Activated CD8-positive, alpha-beta T cell treated with anti-CD3 and anti-CD28 coated beads for 36 hours (primary cell): ENCODE data around the gene PSMA4. TPM values are rescaled to one million over a fixed set of nuclear protein-coding genes. Genes with fewer than 3 reads are reported as not detected.
A peak's percentile ranks its signal among the peaks of the same experiment; 100 is the strongest.

ENCODE experiments used
- ATAC-seq: fragments of 200-7000 bp; cut with Tn5 transposase; one replicate; pipeline ENCODE4 v1.10.0; 2021; ENCODE audit warnings: mild to moderate bottlenecking, moderate library complexity
- CTCF ChIA-PET: fragments of 350-600 bp; sonication (Branson Sonifier 250); formaldehyde crosslinking; loops from one replicate; lab custom pipeline; 2021; ENCODE audit warnings: antibody characterized with exemption; lab: Charles Lee
- POLR2A ChIA-PET: fragments of 350-600 bp; sonication (Branson Sonifier 250); formaldehyde crosslinking; loops from one replicate; lab custom pipeline; 2021; ENCODE audit warnings: antibody characterized with exemption; lab: Charles Lee
- DNase-seq: peaks from one replicate; pipeline ENCODE4 v3.0.0-alpha.2; 2020
- H3K27ac Mint-ChIP-seq: one replicate; pipeline ENCODE4 v1.8.0; 2021; ENCODE audit warnings: mild to moderate bottlenecking, mixed read lengths
- H3K27me3 Mint-ChIP-seq: one replicate; pipeline ENCODE4 v1.8.0; 2021; ENCODE audit warnings: mixed read lengths
- H3K36me3 Mint-ChIP-seq: one replicate; pipeline ENCODE4 v1.8.0; 2021; ENCODE audit warnings: low read depth, mixed read lengths
- H3K4me1 Mint-ChIP-seq: one replicate; pipeline ENCODE4 v1.8.0; 2021; ENCODE audit warnings: low read depth, mixed read lengths
- H3K4me3 Mint-ChIP-seq: one replicate; pipeline ENCODE4 v1.8.0; 2021; ENCODE audit warnings: mild to moderate bottlenecking, moderate library complexity, mixed read lengths
- H3K9me3 Mint-ChIP-seq: one replicate; pipeline ENCODE4 v1.8.0; 2021; ENCODE audit warnings: mixed read lengths
- intact Hi-C: fragments of 100-400 bp; cut with micrococcal nuclease; formaldehyde crosslinking; loops from one replicate; pipeline ENCODE4 v1.10.0; 2022
- total RNA-seq, 2 experiments: library from RNA; stranded (reverse); gene quantifications; one replicate each; pipeline ENCODE4 v1.2.3, GENCODE V29; 2021
- TF ChIP-seq, protein P1 (sequence below): fragments of 200-600 bp; IDR thresholded peaks from one replicate; pipeline ENCODE4 v1.8.0; 2022; ENCODE audit warnings: antibody characterized with exemption, mild to moderate bottlenecking

Gene PSMA4
- total RNA-seq, 2 experiments from 2014 or later, result 256 to 257 TPM

DNA sequence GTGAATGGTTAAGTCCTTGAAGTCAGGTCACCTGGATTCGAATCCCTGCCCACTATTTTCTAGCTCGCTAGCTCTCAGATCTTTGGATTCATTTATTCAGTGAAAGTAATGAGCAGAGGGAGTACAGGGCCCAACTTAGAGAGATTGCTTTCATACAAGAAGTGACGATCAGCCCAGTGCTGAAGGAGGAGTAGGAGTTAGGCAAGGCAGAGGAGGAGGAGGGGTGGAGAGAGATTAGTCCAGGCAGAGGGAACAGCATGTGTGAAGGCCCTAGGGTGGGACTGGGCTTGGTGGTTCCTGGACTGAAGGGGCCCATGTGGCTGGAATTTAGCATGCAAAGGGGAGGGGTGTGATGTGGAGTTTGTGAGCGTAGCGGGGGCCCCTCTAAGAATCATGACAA lies 21.2 kb downstream of the PSMA4 start:
- H3K27me3 Mint-ChIP-seq, result peaks cover 20% of the 10 kb centered on the region
- no peak overlapping the region for H3K4me3 Mint-ChIP-seq
- H3K36me3 Mint-ChIP-seq, result no peaks in the 10 kb centered on the region
- H3K9me3 Mint-ChIP-seq, result no peaks in the 10 kb centered on the region
- ChIA-PET POLR2A (no interaction called here), CTCF (no interaction called here)
- intact Hi-C loops, result no loop called here
- no peak overlapping the region for H3K27ac Mint-ChIP-seq
- TF ChIP-seq, protein P1, sequence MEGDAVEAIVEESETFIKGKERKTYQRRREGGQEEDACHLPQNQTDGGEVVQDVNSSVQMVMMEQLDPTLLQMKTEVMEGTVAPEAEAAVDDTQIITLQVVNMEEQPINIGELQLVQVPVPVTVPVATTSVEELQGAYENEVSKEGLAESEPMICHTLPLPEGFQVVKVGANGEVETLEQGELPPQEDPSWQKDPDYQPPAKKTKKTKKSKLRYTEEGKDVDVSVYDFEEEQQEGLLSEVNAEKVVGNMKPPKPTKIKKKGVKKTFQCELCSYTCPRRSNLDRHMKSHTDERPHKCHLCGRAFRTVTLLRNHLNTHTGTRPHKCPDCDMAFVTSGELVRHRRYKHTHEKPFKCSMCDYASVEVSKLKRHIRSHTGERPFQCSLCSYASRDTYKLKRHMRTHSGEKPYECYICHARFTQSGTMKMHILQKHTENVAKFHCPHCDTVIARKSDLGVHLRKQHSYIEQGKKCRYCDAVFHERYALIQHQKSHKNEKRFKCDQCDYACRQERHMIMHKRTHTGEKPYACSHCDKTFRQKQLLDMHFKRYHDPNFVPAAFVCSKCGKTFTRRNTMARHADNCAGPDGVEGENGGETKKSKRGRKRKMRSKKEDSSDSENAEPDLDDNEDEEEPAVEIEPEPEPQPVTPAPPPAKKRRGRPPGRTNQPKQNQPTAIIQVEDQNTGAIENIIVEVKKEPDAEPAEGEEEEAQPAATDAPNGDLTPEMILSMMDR, result no peak
- peaks cover 14% of the 10 kb centered on the region for H3K4me1 Mint-ChIP-seq
- ATAC-seq (no peak), DNase-seq (no peak)

DNA sequence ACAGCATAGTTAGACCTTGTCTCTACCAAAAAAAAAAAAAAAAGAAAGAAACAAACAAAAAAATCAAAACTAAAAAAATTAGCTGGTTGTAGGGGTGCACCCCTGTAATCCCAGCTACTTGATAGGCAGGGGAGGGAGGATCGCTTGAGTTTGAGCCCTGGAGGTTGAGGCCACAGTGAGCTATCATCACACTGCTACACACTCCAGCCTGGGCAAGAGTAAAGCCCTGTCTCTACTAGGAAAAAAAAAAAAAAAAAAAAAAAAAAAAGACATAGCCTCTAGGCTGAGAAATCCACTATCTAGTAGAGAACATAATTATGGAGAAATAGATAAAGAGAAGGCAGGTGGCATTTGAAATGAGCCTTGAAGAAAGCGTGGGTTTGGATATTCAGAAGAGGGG lies 22.8 kb downstream of the PSMA4 start:
- Mint-ChIP-seq H3K4me3 (no peak overlapping the region), H3K4me1 (peaks cover 21% of the 10 kb centered on the region), H3K9me3 (no peaks in the 10 kb centered on the region), H3K27me3 (peaks cover 29% of the 10 kb centered on the region), H3K27ac (no peak overlapping the region), H3K36me3 (no peaks in the 10 kb centered on the region)
- intact Hi-C loops, result no loop called here
- DNase-seq (no peak), ATAC-seq (no peak)
- CTCF ChIA-PET, result interaction anchor here (1.3 kb wide), 1 partner anchor 254 kb away, joined by 4 read pairs; no protein-coding TSS in a partner anchor
- TF ChIP-seq, protein P1, result no peak
- POLR2A ChIA-PET, result no interaction called here

DNA sequence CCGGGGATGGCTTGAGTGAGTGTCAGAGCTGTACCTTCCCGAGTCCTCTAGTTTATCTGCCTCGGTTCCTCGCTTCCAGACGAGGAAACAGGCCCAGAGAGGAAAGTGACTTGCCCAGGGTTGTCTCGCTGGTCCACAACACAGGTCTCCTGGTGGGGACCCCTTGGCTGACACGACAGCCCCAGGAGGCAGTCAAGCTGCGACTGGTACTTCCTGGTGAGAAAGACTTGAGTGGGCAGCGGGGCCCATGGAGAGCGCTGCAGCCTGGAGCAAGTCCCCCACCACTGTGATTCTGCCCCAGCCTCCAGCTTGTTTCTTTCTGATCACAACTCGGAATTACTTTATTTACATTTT lies 24.5 kb downstream of the PSMA4 start:
- peak overlapping the region; percentile 76 for H3K4me3 Mint-ChIP-seq
- ChIA-PET CTCF (interaction anchor here (0.9 to 1.2 kb wide), 3 partner anchors 13 to 243 kb away, joined by 3 to 4 read pairs (median 3); partner anchors contain the start of gene PSMA4), POLR2A (interaction anchor here (1.4 kb wide), 1 partner anchor 25 kb away, joined by 5 read pairs; the partner anchor contains the start of gene PSMA4)
- H3K9me3 Mint-ChIP-seq, result no peaks in the 10 kb centered on the region
- DNase-seq (peak; percentile 7), ATAC-seq (peak; percentile 22)
- H3K27ac Mint-ChIP-seq, result no peak overlapping the region
- H3K36me3 Mint-ChIP-seq, result no peaks in the 10 kb centered on the region
- intact Hi-C loops, result no loop called here
- peaks cover 21% of the 10 kb centered on the region for H3K4me1 Mint-ChIP-seq
- TF ChIP-seq, protein P1, result no peak
- peaks cover 29% of the 10 kb centered on the region for H3K27me3 Mint-ChIP-seq

DNA sequence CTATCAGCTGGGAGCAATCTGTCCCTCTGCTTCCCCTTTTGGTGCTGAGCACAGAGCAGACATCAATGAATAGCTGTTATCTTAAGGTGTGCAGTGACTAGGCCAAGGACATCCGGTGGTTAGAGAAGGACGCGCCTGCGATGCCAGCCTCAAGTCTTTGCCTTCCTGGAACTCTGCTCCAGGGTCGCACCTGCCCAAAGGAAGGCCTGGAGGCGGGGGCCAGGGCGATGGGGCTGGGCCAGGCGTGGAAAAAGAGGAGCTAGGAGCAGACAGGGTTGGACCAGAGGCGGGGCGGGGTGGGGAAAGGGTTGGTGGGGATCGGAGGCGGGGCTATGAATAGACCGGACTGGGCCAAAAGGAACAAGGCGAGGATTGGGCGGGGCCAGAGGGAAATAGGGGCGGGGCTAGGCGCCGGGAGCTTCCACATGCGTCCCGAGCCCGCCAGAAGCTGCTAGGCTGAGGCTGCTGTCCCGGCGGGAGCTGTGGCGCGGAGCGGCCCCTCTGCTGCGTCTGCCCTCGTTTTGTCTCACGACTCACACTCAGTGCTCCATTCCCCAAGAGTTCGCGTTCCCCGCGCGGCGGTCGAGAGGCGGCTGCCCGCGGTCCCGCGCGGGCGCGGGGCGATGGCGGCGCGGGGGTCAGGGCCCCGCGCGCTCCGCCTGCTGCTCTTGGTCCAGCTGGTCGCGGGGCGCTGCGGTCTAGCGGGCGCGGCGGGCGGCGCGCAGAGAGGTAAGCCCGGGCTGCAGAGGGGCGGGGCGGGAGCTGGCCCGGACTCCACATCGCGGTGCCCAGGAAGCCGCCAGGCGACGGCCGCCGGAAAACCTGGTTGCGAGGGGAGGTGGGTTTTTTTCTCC lies 25.1 kb downstream of the PSMA4 start, which contains the start of gene CHRNA5:
TSS of gene CHRNA5 (plus strand) at position 424 of the 854 bp plus-strand sequence. CDS start at position 624, 200 bp downstream.
- TF ChIP-seq, protein P1, result no peak
- peaks cover 21% of the 10 kb centered on the region for H3K4me1 Mint-ChIP-seq
- peak within 1 kb of the TSS; percentile 76 for H3K4me3 Mint-ChIP-seq
- peaks cover 29% of the 10 kb centered on the region for H3K27me3 Mint-ChIP-seq
- ChIA-PET POLR2A (interaction anchor here (0.7 to 1.6 kb wide), 4 partner anchors 15 to 70 kb away, joined by 3 to 5 read pairs (median 4); partner anchors contain the start of gene PSMA4), CTCF (interaction anchor here (0.9 to 1.2 kb wide), 5 partner anchors 12 to 243 kb away, joined by 3 to 4 read pairs (median 3); partner anchors contain the start of gene PSMA4)
- no peaks in the 10 kb centered on the region for H3K9me3 Mint-ChIP-seq
- peak within 1 kb of the TSS; percentile 22 for H3K27ac Mint-ChIP-seq
- ATAC-seq, result peak; percentile 78
- intact Hi-C loops, result no loop called here
- no peaks in the 10 kb centered on the region for H3K36me3 Mint-ChIP-seq
- DNase-seq, result peak; percentile 35
